Endothelial cell of umbilical vein (primary cell): ENCODE results near the gene MRPL2.

Experiments
- POLR2AphosphoS5 ChIP-seq: IDR thresholded peaks from 2 replicates; pipeline ENCODE4 v1.6.1; 2012; ENCODE audit warnings: low read depth, mild to moderate bottlenecking, control low read depth, low read length, moderate library complexity; ENCODE audit not compliant: insufficient read depth
- TF ChIP-seq, protein P1 (sequence below), 2 donors: IDR thresholded peaks; 1 replicate in 1 of 2; 2 replicates in 1 of 2; pipeline ENCODE4 v1.5.1; 2011; ENCODE audit warnings: low read length in 2 of 2, mild to moderate bottlenecking in 2 of 2, moderate library complexity in 2 of 2, control low read depth in 1 of 2, inconsistent platforms in 1 of 2, low read depth in 1 of 2; ENCODE audit not compliant: insufficient read depth in 1 of 2; ENCODE audit errors: extremely low read depth in 1 of 2

GRCh38 chr6:43081043-43081442 lies 21.8 kb upstream of the MRPL2 start:
- TF ChIP-seq, protein P1, sequence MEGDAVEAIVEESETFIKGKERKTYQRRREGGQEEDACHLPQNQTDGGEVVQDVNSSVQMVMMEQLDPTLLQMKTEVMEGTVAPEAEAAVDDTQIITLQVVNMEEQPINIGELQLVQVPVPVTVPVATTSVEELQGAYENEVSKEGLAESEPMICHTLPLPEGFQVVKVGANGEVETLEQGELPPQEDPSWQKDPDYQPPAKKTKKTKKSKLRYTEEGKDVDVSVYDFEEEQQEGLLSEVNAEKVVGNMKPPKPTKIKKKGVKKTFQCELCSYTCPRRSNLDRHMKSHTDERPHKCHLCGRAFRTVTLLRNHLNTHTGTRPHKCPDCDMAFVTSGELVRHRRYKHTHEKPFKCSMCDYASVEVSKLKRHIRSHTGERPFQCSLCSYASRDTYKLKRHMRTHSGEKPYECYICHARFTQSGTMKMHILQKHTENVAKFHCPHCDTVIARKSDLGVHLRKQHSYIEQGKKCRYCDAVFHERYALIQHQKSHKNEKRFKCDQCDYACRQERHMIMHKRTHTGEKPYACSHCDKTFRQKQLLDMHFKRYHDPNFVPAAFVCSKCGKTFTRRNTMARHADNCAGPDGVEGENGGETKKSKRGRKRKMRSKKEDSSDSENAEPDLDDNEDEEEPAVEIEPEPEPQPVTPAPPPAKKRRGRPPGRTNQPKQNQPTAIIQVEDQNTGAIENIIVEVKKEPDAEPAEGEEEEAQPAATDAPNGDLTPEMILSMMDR (IDR thresholded peaks at IDR 0.05; ENCODE audit: extremely low read depth in 1 of 2, insufficient read depth in 1 of 2, low read depth in 1 of 2, low read length in 2 of 2): no peak
- TF ChIP-seq POLR2AphosphoS5: no peak
